ENCODE measurements around the gene TRH. TPM values are rescaled to one million over a fixed set of nuclear protein-coding genes. Genes with fewer than 3 reads are reported as not detected.

Gene TRH
- total RNA-seq, result under 1 TPM in 4 of 6 donors, not detected in 2; 0.13 to 0.55 (median 0.32) TPM

GRCh38 chr3:129974564-129974832, at the start of gene TRH:
TSS of gene TRH (plus strand) at chr3:129974720. CDS start at chr3:129975817, 1,097 bp downstream.
- Histone ChIP-seq H3K4me3 (peak within 1 kb of the TSS in 3 of 4 donors; percentile 15 to 41 (median 27)), H3K9me3 (no peaks in the 10 kb centered on the region), H3K27me3 (peaks cover 0 to 31% (median 23%) of the 10 kb centered on the region in 4 donors), H3K36me3 (no peaks in the 10 kb centered on the region), H3K4me1 (peaks cover 16 to 21% (median 18%) of the 10 kb centered on the region in 4 donors), H3K27ac (no peak within 1 kb of the TSS)
- 0% methylated on average over 2 of the region's 30 CpGs; no CpG with 5 or more reads in 1 of the 2 donors for WGBS, 2 donors
- ATAC-seq (ENCODE audit: low FRiP score in 2 of 2) (peak in 1 of 2 donors; percentile 15), DNase-seq (peak in 1 of 2 donors; percentile 78)
- TF ChIP-seq CTCF (IDR thresholded peaks at IDR 0.05) (no peak), POLR2AphosphoS5 (IDR thresholded peaks at IDR 0.05) (no peak), EP300 (IDR thresholded peaks at IDR 0.05) (no peak)

GRCh38 chr3:129927072-129927471, 47.4 kb upstream of the TRH start:
- TF ChIP-seq POLR2A (IDR thresholded peaks at IDR 0.05), result no peak
- no peak for TF ChIP-seq CTCF (IDR thresholded peaks at IDR 0.05)
- TF ChIP-seq EP300 (IDR thresholded peaks at IDR 0.05), result no peak
- no peak for TF ChIP-seq POLR2AphosphoS5 (IDR thresholded peaks at IDR 0.05)
- 61 to 75% methylated on average over 2 to 5 of the region's 5 CpGs for WGBS, 2 donors

GRCh38 chr3:129929383-129929782, 45.1 kb upstream of the TRH start:
- Histone ChIP-seq H3K4me1 (peaks cover 0 to 3% (median under 1%) of the 10 kb centered on the region in 4 donors), H3K36me3 (no peaks in the 10 kb centered on the region), H3K27ac (no peak overlapping the region), H3K27me3 (no peaks in the 10 kb centered on the region), H3K9me3 (peaks cover 0 to 14% (median 3%) of the 10 kb centered on the region in 4 donors), H3K4me3 (no peak overlapping the region)
- DNase-seq, result no peak
- no peak for ATAC-seq (ENCODE audit: low FRiP score in 2 of 2)
- WGBS, 2 donors, result 84 to 100% methylated on average over 1 of the region's 1 CpG
- TF ChIP-seq POLR2AphosphoS5 (IDR thresholded peaks at IDR 0.05) (no peak), EP300 (IDR thresholded peaks at IDR 0.05) (no peak), POLR2A (IDR thresholded peaks at IDR 0.05) (no peak), CTCF (IDR thresholded peaks at IDR 0.05) (no peak)

More at GRCh38 chr3:129927072-129927471, 47.4 kb upstream of the TRH start:
- Histone ChIP-seq H3K27ac (no peak overlapping the region), H3K36me3 (no peaks in the 10 kb centered on the region), H3K4me1 (no peaks in the 10 kb centered on the region), H3K9me3 (peaks cover 0 to 14% (median 3%) of the 10 kb centered on the region in 4 donors), H3K27me3 (no peaks in the 10 kb centered on the region), H3K4me3 (no peak overlapping the region)
- ATAC-seq (ENCODE audit: low FRiP score in 2 of 2) (no peak), DNase-seq (no peak)

GRCh38 chr3:129933471-129933870, 41.0 kb upstream of the TRH start:
- no peak overlapping the region for H3K27ac ChIP-seq
- 89 to 94% methylated on average over 3 to 4 of the region's 4 CpGs for WGBS, 2 donors
- ATAC-seq (ENCODE audit: low FRiP score in 2 of 2), result no peak
- no peaks in the 10 kb centered on the region for H3K27me3 ChIP-seq
- H3K9me3 ChIP-seq, result peaks cover 0 to 14% (median 3%) of the 10 kb centered on the region in 4 donors
- TF ChIP-seq POLR2AphosphoS5 (IDR thresholded peaks at IDR 0.05) (no peak), EP300 (IDR thresholded peaks at IDR 0.05) (no peak), CTCF (IDR thresholded peaks at IDR 0.05) (no peak), POLR2A (IDR thresholded peaks at IDR 0.05) (no peak)
- no peak for DNase-seq
- no peak overlapping the region for H3K4me3 ChIP-seq
- peaks cover 0 to 10% (median 2%) of the 10 kb centered on the region in 4 donors for H3K4me1 ChIP-seq
- H3K36me3 ChIP-seq, result no peaks in the 10 kb centered on the region

Data from upper lobe of left lung (tissue), 6 donors.